Measurements from ENCODE around the gene YARS1. TPM values are rescaled to one million over a fixed set of nuclear protein-coding genes. Genes with fewer than 3 reads are reported as not detected.
A peak's percentile ranks its signal among the peaks of the same experiment; 100 is the strongest.

Gene YARS1
- total RNA-seq, 1 experiment from 2014 or later: 194 TPM

GRCh38 chr1:32761253-32761877, 55.8 kb downstream of the YARS1 start:
- H3K36me3 Mint-ChIP-seq (ENCODE audit: insufficient read depth in 1 of 3, low read depth in 3 of 3): peaks cover 3 to 18% (median 12%) of the 10 kb centered on the region in 3 experiments
- peak; percentile 82 for DNase-seq
- H3K27me3 Mint-ChIP-seq (ENCODE audit: low read depth): no peaks in the 10 kb centered on the region
- Histone ChIP-seq H3K27me3 (ENCODE audit: insufficient read depth, low read length) (no peaks in the 10 kb centered on the region), H3K23me2 (ENCODE audit: insufficient read length, low read depth, low read length, poor library complexity, severe bottlenecking) (peaks cover 13% of the 10 kb centered on the region), H3T11ph (ENCODE audit: low read length) (no peak overlapping the region), H3K9me3 (ENCODE audit: control insufficient read depth, low read depth, low read length) (no peaks in the 10 kb centered on the region), H4K8ac (replicated peaks; ENCODE audit: insufficient read length, low read depth, low read length) (no peak overlapping the region), H4K20me1 (ENCODE audit: control insufficient read depth, insufficient read depth, insufficient read length) (no peaks in the 10 kb centered on the region), H3K56ac (ENCODE audit: insufficient read length, low read depth, low read length) (no peak overlapping the region), H2BK12ac (ENCODE audit: insufficient read length, low read depth, low read length) (no peak overlapping the region), H3K4ac (ENCODE audit: low read depth, low read length) (no peak overlapping the region; the same call in 1 of the 2 replicates), H2AFZ (ENCODE audit: low read length) (no peak overlapping the region), H3K9ac (ENCODE audit: extremely low read depth, insufficient read length, low read length) (no peak overlapping the region), H2BK120ac (ENCODE audit: low read depth, low read length, poor library complexity, severe bottlenecking) (no peak overlapping the region), H2BK20ac (ENCODE audit: low read depth, low read length, poor library complexity, severe bottlenecking) (no peak overlapping the region), H3K27ac (ENCODE audit: insufficient read length, low read depth, low read length) (peak overlapping the region; percentile 35), H3K23ac (ENCODE audit: insufficient read length, low read depth, low read length) (no peak overlapping the region), H4K91ac (ENCODE audit: insufficient read length, low read depth, low read length) (no peak overlapping the region), H3K79me2 (ENCODE audit: insufficient read depth, low read length) (peaks cover 9% of the 10 kb centered on the region; the same call in 1 of the 2 replicates), H3K79me1 (ENCODE audit: insufficient read depth, low read depth, low read length, poor library complexity, severe bottlenecking) (no peaks in the 10 kb centered on the region), H2BK5ac (ENCODE audit: insufficient read length, low read length) (no peak overlapping the region), H3K4me2 (ENCODE audit: insufficient read depth, insufficient read length, low read length) (peak overlapping the region; percentile 49), H2BK15ac (ENCODE audit: low read depth, low read length) (no peak overlapping the region), H3K4me1 (ENCODE audit: insufficient read depth, low read length) (peaks cover 21% of the 10 kb centered on the region; the same call in 1 of the 2 replicates), H2AK5ac (ENCODE audit: insufficient read length, low read length) (no peak overlapping the region), H3K14ac (ENCODE audit: insufficient read depth, low read length) (peak overlapping the region; percentile 58), H4K5ac (ENCODE audit: insufficient read length, low read depth, low read length) (peak overlapping the region; percentile 27), H3K18ac (ENCODE audit: insufficient read length, low read depth, low read length) (peak overlapping the region; percentile 56)
- no peak for TF ChIP-seq CTCF (conservative IDR thresholded peaks at IDR 0.05)
- peak overlapping the region; percentile 44 to 63; a peak in 4 of 5 replicates for H3K4me3 Mint-ChIP-seq
- no CpG with 5 or more reads among the region's 10 CpGs for WGBS (ENCODE audit: extremely low coverage, insufficient read length, low lambda C conversion rate)
- no peaks in the 10 kb centered on the region for H3K9me3 Mint-ChIP-seq
- H3K27ac Mint-ChIP-seq: peak overlapping the region; percentile 61 to 100 (median 95)
- H3K4me1 Mint-ChIP-seq: peaks cover 76 to 84% of the 10 kb centered on the region in 2 experiments
